RWPE2 (cell line): ENCODE measurements around the gene MEF2A.

Experiments used
- ATAC-seq: fragments of 200-7000 bp; cut with Tn5 transposase; 3 replicates; pipeline ENCODE4 v1.9.1; 2021; ENCODE audit warnings: low read depth
- DNase-seq: peaks from one replicate; pipeline ENCODE4 v3.0.0-alpha.2; 2020; ENCODE audit warnings: low spot score
- H3K27ac ChIP-seq: fragments of 450-650 bp; 2 replicates; pipeline ENCODE4 v1.5.1; 2017; ENCODE audit warnings: mild to moderate bottlenecking; ENCODE audit not compliant: poor library complexity, severe bottlenecking
- H3K27me3 ChIP-seq: fragments of 250-450 bp; sonication (Bioruptor Pico); 2 replicates; pipeline ENCODE4 v1.5.1; 2021; ENCODE audit warnings: mild to moderate bottlenecking, moderate library complexity; ENCODE audit not compliant: insufficient read depth, poor library complexity, severe bottlenecking
- H3K36me3 ChIP-seq: fragments of 250-450 bp; sonication (Bioruptor Pico); 2 replicates; pipeline ENCODE4 v1.5.1; 2020; ENCODE audit warnings: low read depth, mild to moderate bottlenecking, moderate library complexity
- H3K4me1 ChIP-seq: fragments of 250-450 bp; sonication (Bioruptor Pico); 2 replicates; pipeline ENCODE4 v1.5.1; 2021; ENCODE audit warnings: mild to moderate bottlenecking, moderate library complexity; ENCODE audit not compliant: insufficient read depth, poor library complexity, severe bottlenecking
- H3K4me3 ChIP-seq: fragments of 250-450 bp; sonication (Bioruptor Pico); 2 replicates; pipeline ENCODE4 v1.5.1; 2021; ENCODE audit warnings: mild to moderate bottlenecking, moderate library complexity; ENCODE audit not compliant: severe bottlenecking
- H3K9me3 ChIP-seq: fragments of 250-450 bp; sonication (Bioruptor Pico); 2 replicates; pipeline ENCODE4 v1.5.1; 2021; ENCODE audit warnings: mild to moderate bottlenecking, moderate library complexity; ENCODE audit not compliant: severe bottlenecking
- TF ChIP-seq, protein P1 (sequence below): fragments of 450-650 bp; IDR thresholded peaks from one replicate; pipeline ENCODE4 v1.5.1; 2017; ENCODE audit warnings: mild to moderate bottlenecking, moderate library complexity; ENCODE audit not compliant: poor library complexity, severe bottlenecking

MEF2A gene

DNA sequence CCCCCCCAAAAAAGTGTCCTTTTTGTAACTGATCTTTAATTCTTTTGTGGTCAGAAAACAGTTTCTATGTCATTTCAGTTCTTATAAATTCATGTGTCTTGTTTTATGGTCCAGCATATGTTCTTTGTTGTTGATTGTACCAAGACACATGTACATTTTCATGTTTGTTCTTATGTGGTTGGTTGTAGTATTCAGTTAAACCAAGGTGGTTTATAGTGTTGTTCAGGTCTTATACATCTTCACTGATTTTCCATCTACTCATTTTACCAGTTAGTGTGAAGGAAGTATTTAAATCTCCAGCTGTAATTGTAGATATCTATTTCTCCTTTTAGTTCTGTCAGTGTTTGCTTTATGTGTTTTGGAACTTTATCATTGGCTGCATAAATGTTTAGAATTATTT is 24.0 kb downstream of the MEF2A start:
- ATAC-seq (no peak), DNase-seq (no peak)
- TF ChIP-seq, protein P1, sequence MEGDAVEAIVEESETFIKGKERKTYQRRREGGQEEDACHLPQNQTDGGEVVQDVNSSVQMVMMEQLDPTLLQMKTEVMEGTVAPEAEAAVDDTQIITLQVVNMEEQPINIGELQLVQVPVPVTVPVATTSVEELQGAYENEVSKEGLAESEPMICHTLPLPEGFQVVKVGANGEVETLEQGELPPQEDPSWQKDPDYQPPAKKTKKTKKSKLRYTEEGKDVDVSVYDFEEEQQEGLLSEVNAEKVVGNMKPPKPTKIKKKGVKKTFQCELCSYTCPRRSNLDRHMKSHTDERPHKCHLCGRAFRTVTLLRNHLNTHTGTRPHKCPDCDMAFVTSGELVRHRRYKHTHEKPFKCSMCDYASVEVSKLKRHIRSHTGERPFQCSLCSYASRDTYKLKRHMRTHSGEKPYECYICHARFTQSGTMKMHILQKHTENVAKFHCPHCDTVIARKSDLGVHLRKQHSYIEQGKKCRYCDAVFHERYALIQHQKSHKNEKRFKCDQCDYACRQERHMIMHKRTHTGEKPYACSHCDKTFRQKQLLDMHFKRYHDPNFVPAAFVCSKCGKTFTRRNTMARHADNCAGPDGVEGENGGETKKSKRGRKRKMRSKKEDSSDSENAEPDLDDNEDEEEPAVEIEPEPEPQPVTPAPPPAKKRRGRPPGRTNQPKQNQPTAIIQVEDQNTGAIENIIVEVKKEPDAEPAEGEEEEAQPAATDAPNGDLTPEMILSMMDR = no peak
- H3K4me3 ChIP-seq = no peak overlapping the region
- no peaks in the 10 kb centered on the region for H3K27me3 ChIP-seq
- no peaks in the 10 kb centered on the region; the same call in 1 of the 2 replicates for H3K36me3 ChIP-seq
- no peak overlapping the region for H3K27ac ChIP-seq
- H3K4me1 ChIP-seq = no peaks in the 10 kb centered on the region
- H3K9me3 ChIP-seq = peaks cover 10% of the 10 kb centered on the region

DNA sequence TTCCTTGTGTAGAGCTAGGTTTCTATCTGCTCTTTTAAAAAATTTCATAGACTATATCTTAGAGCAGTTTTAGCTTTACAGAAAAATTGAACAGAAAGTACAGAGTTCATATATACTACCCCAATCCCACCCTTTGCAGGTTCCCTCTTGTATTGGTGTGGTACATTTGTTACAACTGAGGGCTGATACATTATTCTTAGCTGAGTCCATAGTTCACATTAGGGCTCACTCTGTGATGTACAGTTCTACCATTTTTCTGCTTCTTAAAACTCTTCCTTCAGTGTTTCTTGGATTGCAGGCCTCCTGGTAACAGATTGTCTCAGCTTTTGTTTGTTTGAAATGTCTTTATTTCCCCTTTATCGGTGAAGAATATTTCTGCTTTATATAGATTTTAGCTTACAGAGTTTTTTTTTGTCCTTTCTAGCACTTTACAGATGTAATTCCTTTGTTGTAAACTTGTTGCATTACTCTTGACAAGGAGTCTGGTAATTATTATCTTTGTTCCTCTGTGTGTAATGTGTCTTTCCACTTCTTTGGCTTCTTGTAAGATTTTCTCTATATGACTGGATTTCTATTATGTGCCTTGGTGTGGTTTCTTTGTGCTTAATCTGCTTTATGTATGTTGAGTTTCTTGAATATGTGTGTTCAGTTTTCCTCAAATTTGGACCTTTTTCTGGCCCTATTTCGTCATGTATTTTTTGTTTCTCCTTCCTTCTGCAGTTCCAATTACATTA is 25.3 kb downstream of the MEF2A start:
- no peaks in the 10 kb centered on the region for H3K27me3 ChIP-seq
- no peak for ATAC-seq
- H3K36me3 ChIP-seq = no peaks in the 10 kb centered on the region
- peaks cover 1% of the 10 kb centered on the region for H3K9me3 ChIP-seq
- H3K27ac ChIP-seq = no peak overlapping the region
- H3K4me3 ChIP-seq = no peak overlapping the region
- H3K4me1 ChIP-seq = no peaks in the 10 kb centered on the region
- no peak for DNase-seq
- TF ChIP-seq, protein P1 = no peak

DNA sequence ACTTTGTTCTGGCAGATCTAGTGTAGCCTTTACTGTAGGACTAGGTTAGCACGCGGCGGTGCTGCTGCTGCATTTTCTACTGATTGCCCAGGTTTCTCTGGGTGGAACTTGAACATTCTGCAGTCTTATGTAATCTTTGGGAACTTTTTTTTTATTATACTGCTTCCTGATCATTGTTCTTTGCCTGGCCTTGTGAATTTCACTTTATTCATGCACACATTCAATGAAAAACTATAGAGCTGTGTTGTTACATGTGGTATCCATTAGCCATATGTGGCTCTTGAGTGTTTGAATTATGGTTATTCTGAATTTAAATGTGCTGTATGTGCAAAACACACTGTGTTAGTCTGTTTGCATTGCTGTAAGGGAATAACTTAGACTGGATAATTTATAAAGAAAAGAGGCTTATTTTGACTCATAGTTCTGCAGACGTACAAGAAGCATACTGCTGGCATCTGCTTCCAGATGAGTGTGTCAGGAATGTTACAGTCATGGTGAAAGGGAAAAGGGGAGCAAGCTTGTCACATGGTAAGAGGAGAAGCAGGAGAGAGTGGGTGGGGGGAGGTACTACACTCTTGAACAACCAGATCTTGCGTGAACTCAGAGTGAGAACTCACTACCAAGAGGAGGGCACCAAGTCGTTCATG is 26.5 kb downstream of the MEF2A start:
- DNase-seq = no peak
- Histone ChIP-seq H3K9me3 (no peaks in the 10 kb centered on the region), H3K4me3 (no peak overlapping the region), H3K27me3 (no peaks in the 10 kb centered on the region), H3K36me3 (no peaks in the 10 kb centered on the region), H3K4me1 (no peaks in the 10 kb centered on the region), H3K27ac (no peak overlapping the region)
- TF ChIP-seq, protein P1 = no peak
- ATAC-seq = no peak

DNA sequence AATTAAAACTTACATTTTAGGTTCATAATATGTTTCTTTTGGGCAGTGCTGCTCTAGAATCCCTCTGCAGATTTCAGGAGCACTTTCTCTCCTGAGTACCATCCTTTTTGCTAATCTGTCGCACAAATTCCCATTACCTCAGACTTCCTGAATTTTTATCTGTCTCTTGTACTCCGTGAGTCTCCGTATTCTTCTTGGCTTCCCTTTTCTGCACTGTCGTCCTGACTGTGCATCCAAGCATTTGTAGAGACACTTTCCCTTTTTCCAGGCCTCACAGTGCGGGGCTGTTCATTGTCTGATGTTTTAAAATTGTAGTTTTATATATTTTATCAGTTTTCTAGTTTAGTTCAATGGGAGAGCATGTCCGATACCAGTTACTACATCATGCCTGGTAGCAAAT is 27.3 kb downstream of the MEF2A start:
- DNase-seq (no peak), ATAC-seq (no peak)
- no peaks in the 10 kb centered on the region for H3K9me3 ChIP-seq
- H3K36me3 ChIP-seq = no peaks in the 10 kb centered on the region
- no peak overlapping the region for H3K27ac ChIP-seq
- no peaks in the 10 kb centered on the region for H3K27me3 ChIP-seq
- no peak overlapping the region for H3K4me3 ChIP-seq
- no peaks in the 10 kb centered on the region for H3K4me1 ChIP-seq
- TF ChIP-seq, protein P1 = no peak

DNA sequence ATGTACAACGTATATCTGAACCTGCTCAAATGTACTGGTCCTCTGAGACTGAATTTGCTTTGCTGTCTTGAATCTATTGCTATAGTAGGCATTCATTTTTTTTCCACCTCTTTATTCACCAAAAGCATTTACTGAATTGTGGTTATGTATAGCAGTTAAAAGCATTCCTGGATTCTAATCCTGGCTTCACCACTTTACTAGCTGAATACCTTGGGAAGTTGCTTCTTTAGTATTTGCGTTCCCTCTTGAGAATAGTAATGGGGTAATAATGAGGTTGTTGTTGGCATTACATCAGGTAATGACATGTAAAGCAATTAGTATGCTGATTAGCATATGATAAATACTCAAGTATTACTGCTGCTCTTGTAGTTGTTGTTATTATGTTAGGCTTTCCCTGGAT is 29.1 kb downstream of the MEF2A start:
- TF ChIP-seq, protein P1 = no peak
- Histone ChIP-seq H3K36me3 (peaks cover 7% of the 10 kb centered on the region), H3K9me3 (no peaks in the 10 kb centered on the region), H3K27me3 (no peaks in the 10 kb centered on the region), H3K4me3 (no peak overlapping the region), H3K27ac (no peak overlapping the region), H3K4me1 (no peaks in the 10 kb centered on the region)
- no peak for ATAC-seq
- no peak for DNase-seq
